Stimulated activated effector memory CD8-positive, alpha-beta T cell treated with anti-CD3 and anti-CD28 coated beads, Interleukin-12 subunit alpha, Interleukin-12 subunit beta, amount 100 ng/mL, for 72 hours (primary cell): ENCODE measurements around the gene DCXR.
A peak's percentile ranks its signal among the peaks of the same experiment; 100 is the strongest.

Source experiments
- ATAC-seq: fragments of 150-1000 bp; cut with Tn5 transposase; 2 replicates; pipeline ENCODE4 v1.10.0; 2021
- DNase-seq, 2 donors: peaks; one replicate each; pipeline ENCODE4 v3.0.0; 2021 to 2022; ENCODE audit warnings: low spot score in 2 of 2
- H3K27ac Mint-ChIP-seq: one replicate; pipeline ENCODE4 v1.8.0; 2022; ENCODE audit warnings: mild to moderate bottlenecking, mixed read lengths
- H3K36me3 Mint-ChIP-seq: one replicate; pipeline ENCODE4 v1.8.0; 2022; ENCODE audit warnings: mild to moderate bottlenecking, mixed read lengths
- H3K4me1 Mint-ChIP-seq: one replicate; pipeline ENCODE4 v1.8.0; 2022; ENCODE audit warnings: mixed read lengths
- H3K4me3 Mint-ChIP-seq: one replicate; pipeline ENCODE4 v1.8.0; 2022; ENCODE audit warnings: mild to moderate bottlenecking, mixed read lengths
- H3K9me3 Mint-ChIP-seq: one replicate; pipeline ENCODE4 v1.8.0; 2022; ENCODE audit warnings: mixed read lengths

Gene DCXR

GRCh38 chr17:82018152-82018988 is 19.1 kb downstream of the DCXR start:
- Mint-ChIP-seq H3K4me1 (peaks cover 19% of the 10 kb centered on the region), H3K9me3 (no peaks in the 10 kb centered on the region), H3K36me3 (peaks cover 18% of the 10 kb centered on the region), H3K27ac (no peak overlapping the region), H3K4me3 (no peak overlapping the region)
- ATAC-seq (no peak), DNase-seq (no peak)

DNA sequence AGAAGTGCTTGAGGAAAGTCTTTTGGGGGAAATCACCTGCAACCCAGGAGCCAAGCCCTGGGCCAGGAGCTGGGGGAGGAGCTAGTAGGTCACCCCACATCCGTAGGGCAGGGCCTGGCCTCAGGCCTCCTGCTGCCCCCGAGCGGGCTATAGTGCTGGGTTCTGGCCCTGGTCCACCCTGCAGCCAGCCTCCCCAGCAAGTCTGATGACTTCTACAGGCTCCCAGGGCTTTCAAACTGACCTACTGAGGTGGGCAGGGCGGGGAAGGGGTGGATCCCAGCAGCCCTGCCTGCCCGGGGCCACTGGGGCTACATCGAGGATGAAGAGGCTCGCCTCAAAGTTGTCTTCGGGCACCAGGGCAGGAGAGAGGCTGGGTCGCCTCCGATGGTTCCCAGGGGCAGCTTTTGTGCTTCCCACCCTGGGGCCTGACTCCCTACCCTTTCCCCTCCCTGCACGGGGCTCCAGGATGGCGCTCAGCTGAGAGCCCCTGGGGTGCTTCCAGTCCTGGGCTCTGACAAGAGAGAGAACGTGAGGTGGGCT is 19.8 kb downstream of the DCXR start:
- ATAC-seq (no peak), DNase-seq (no peak)
- peaks cover 19% of the 10 kb centered on the region for H3K4me1 Mint-ChIP-seq
- H3K36me3 Mint-ChIP-seq: peaks cover 13% of the 10 kb centered on the region
- H3K4me3 Mint-ChIP-seq: no peak overlapping the region
- no peak overlapping the region for H3K27ac Mint-ChIP-seq
- no peaks in the 10 kb centered on the region for H3K9me3 Mint-ChIP-seq

- Mint-ChIP-seq H3K4me3 (no peak overlapping the region), H3K9me3 (no peaks in the 10 kb centered on the region), H3K27ac (no peak overlapping the region), H3K36me3 (peaks cover 11% of the 10 kb centered on the region), H3K4me1 (peaks cover 17% of the 10 kb centered on the region)
- ATAC-seq (no peak), DNase-seq (no peak)
Observed at GRCh38 chr17:82016875-82017459, 20.5 kb downstream of the DCXR start.

DNA sequence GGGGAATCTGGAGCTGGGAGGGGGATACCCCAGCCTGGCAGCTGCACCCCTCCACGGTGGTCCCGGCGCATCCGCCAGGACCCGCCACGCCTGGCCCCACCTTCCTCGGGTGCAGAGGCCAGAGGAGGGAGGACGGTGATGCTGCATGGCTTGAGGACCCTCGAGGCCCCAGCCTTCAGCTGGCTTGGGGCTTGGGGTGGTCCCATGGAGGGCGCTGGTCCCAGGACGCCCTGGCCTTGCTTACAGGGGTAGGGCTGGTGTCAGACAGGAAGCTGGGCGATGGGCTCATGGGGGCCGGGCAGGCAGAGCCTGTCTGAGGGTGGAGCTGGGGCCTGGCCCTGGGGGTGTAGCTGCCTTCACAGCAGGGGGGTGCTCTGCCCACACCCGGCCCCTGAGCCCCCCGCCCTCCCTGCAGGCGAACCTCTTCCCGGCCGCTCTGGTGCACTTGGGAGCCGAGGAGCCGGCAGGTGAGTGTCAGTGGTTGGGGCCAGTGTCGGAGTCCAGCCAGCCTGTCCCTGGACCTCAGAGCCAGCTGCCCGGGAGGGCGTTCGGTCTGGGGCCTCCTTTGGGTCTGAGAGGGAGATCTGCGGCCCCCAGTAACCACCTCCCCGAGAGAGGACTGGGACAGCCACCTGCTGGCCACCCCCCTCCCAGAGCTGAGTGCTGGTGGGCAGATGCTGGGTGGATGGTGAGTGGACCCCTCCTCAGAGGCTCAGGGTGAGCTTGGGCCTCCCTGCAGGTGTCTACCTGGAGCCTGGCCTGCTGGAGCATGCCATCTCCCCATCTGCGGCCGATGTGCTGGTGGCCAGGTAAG is 21.2 kb downstream of the DCXR start:
- ATAC-seq: no peak

GRCh38 chr17:82015311-82015971 is 22.1 kb downstream of the DCXR start:
- peaks cover 6% of the 10 kb centered on the region for H3K36me3 Mint-ChIP-seq
- H3K27ac Mint-ChIP-seq: no peak overlapping the region
- no peak for ATAC-seq
- no peaks in the 10 kb centered on the region for H3K9me3 Mint-ChIP-seq
- H3K4me3 Mint-ChIP-seq: no peak overlapping the region
- DNase-seq: no peak
- H3K4me1 Mint-ChIP-seq: peaks cover 5% of the 10 kb centered on the region

More for the DNA sequence above, 21.2 kb downstream of the DCXR start:
- Mint-ChIP-seq H3K9me3 (no peaks in the 10 kb centered on the region), H3K4me1 (peaks cover 10% of the 10 kb centered on the region), H3K27ac (no peak overlapping the region), H3K4me3 (no peak overlapping the region), H3K36me3 (peaks cover 11% of the 10 kb centered on the region)
- no peak for DNase-seq

- Mint-ChIP-seq H3K9me3 (no peaks in the 10 kb centered on the region), H3K27ac (no peak overlapping the region), H3K4me1 (no peaks in the 10 kb centered on the region), H3K4me3 (no peak overlapping the region), H3K36me3 (peaks cover 6% of the 10 kb centered on the region)
- DNase-seq (no peak), ATAC-seq (no peak)
Observed at GRCh38 chr17:82014971-82015310, 22.6 kb downstream of the DCXR start.

GRCh38 chr17:82014432-82014831 is 23.1 kb downstream of the DCXR start:
- Mint-ChIP-seq H3K27ac (peak overlapping the region; percentile 23), H3K9me3 (no peaks in the 10 kb centered on the region), H3K4me3 (no peak overlapping the region), H3K36me3 (peaks cover 6% of the 10 kb centered on the region), H3K4me1 (no peaks in the 10 kb centered on the region)
- ATAC-seq: no peak
- DNase-seq: no peak

DNA sequence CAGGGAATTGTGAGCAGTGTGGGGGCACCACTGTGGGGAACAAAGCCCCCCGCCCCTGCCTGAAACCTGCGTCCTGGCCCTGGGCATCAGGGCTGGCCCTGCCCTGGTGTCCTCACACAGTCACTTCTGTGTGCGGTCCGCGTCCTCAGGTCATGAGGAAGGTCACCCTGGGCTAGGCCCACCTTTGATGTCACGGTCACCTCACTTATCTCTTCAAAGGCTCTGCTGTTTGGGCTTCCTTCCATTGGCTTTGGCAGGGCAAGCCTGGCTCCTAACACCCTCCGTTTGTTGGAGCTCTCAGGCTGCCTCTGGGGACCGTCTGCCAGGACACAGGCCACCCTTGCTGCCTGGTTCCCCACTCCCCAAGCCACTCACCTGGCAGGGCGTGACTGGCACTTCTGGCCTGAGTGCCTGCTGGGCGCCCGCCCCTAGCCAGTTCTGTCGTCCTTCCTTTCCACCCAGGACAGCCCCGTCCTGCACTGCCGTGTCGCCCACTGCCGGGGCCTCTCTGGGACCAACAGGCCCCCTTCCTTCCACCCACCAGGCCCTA is 23.6 kb downstream of the DCXR start:
- Mint-ChIP-seq H3K4me1 (no peaks in the 10 kb centered on the region), H3K27ac (peak overlapping the region; percentile 23), H3K4me3 (no peak overlapping the region)

GRCh38 chr17:82013341-82013740 is 24.2 kb downstream of the DCXR start:
- Mint-ChIP-seq H3K4me3 (no peak overlapping the region), H3K4me1 (no peaks in the 10 kb centered on the region), H3K36me3 (no peaks in the 10 kb centered on the region), H3K27ac (peak overlapping the region; percentile 48), H3K9me3 (no peaks in the 10 kb centered on the region)
- DNase-seq (no peak), ATAC-seq (no peak)

More for the DNA sequence above, 23.6 kb downstream of the DCXR start:
- Mint-ChIP-seq H3K9me3 (no peaks in the 10 kb centered on the region), H3K36me3 (peaks cover 4% of the 10 kb centered on the region)
- no peak for ATAC-seq
- no peak for DNase-seq

GRCh38 chr17:82012640-82013295 is 24.7 kb downstream of the DCXR start:
- no peak for DNase-seq
- H3K4me3 Mint-ChIP-seq: no peak overlapping the region
- H3K36me3 Mint-ChIP-seq: no peaks in the 10 kb centered on the region
- no peaks in the 10 kb centered on the region for H3K4me1 Mint-ChIP-seq
- ATAC-seq: no peak
- no peaks in the 10 kb centered on the region for H3K9me3 Mint-ChIP-seq
- peak overlapping the region; percentile 48 for H3K27ac Mint-ChIP-seq

- ATAC-seq (no peak), DNase-seq (no peak)
- no peaks in the 10 kb centered on the region for H3K9me3 Mint-ChIP-seq
- no peak overlapping the region for H3K27ac Mint-ChIP-seq
- no peaks in the 10 kb centered on the region for H3K36me3 Mint-ChIP-seq
- no peaks in the 10 kb centered on the region for H3K4me1 Mint-ChIP-seq
- H3K4me3 Mint-ChIP-seq: no peak overlapping the region
Observed at GRCh38 chr17:82012261-82012639, 25.2 kb downstream of the DCXR start.

DNA sequence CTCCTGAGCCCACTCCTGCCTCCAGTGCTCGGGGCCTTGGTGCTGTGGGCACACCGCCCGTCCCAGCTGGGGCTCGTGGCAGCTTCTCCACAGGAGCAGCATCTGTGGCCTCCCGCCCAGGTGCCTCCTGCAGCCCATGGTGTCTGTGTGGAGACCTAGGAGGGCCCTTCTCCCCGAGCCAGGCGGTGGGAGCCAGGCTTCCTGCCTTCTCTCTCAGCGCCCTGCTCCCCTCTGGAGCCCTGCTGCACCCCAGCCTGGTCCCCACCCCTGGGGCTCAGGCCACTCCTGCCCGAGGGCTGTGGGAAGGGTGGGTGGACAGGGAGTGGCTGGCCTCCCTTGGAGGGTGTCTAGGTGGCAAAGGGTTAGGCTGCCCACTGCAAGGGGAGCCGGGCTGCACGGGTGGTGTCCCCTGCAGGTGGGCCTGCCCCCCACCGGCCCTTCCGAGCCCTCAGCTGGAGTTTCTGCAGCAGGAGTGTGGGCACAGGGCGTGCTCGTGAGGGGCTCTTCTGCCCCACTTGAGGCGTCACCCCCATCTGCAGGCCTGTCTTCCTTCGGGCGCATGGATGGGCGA is 25.8 kb downstream of the DCXR start:
- ATAC-seq (no peak), DNase-seq (no peak)
- H3K4me3 Mint-ChIP-seq: no peak overlapping the region
- no peak overlapping the region for H3K27ac Mint-ChIP-seq
- no peaks in the 10 kb centered on the region for H3K36me3 Mint-ChIP-seq
- no peaks in the 10 kb centered on the region for H3K9me3 Mint-ChIP-seq
- no peaks in the 10 kb centered on the region for H3K4me1 Mint-ChIP-seq

- H3K9me3 Mint-ChIP-seq: no peaks in the 10 kb centered on the region
- H3K4me1 Mint-ChIP-seq: no peaks in the 10 kb centered on the region
- no peak overlapping the region for H3K4me3 Mint-ChIP-seq
- no peak overlapping the region for H3K27ac Mint-ChIP-seq
- no peaks in the 10 kb centered on the region for H3K36me3 Mint-ChIP-seq
- DNase-seq: no peak
- no peak for ATAC-seq
Observed at GRCh38 chr17:82010575-82011525, 26.6 kb downstream of the DCXR start.
